ENCODE results near the gene APP. TPM values are rescaled to one million over a fixed set of nuclear protein-coding genes. Genes with fewer than 3 reads are reported as not detected.
"Not testable (repeated sequence)": the region's sequence is repeated elsewhere in the genome, so short reads cannot be mapped to it uniquely, and the experiment has no call there.

APP gene
- total RNA-seq, 1 donor from 2014 or later, result 674 TPM

- DNase-seq (ENCODE audit: low spot score), result no peak
Observed at GRCh38 chr21:26164311-26164710, 6.3 kb downstream of the APP start.

GRCh38 chr21:26162081-26162480, 8.5 kb downstream of the APP start:
- no peak for DNase-seq (ENCODE audit: low spot score)

GRCh38 chr21:26159869-26160268, 10.7 kb downstream of the APP start:
- DNase-seq (ENCODE audit: low spot score), result no peak

GRCh38 chr21:26157801-26158200, 12.8 kb downstream of the APP start:
- no peak for DNase-seq (ENCODE audit: low spot score)

GRCh38 chr21:26154753-26155152, 15.8 kb downstream of the APP start:
- DNase-seq (ENCODE audit: low spot score), result no peak

- DNase-seq (ENCODE audit: low spot score), result peak; percentile 25
Observed at GRCh38 chr21:26153758-26154157, 16.8 kb downstream of the APP start.

- DNase-seq (ENCODE audit: low spot score), result no peak
Observed at GRCh38 chr21:26148840-26149354, 21.7 kb downstream of the APP start.

GRCh38 chr21:26148071-26148839, 22.3 kb downstream of the APP start:
- no peak for DNase-seq (ENCODE audit: low spot score)

- DNase-seq (ENCODE audit: low spot score), result no peak
Observed at GRCh38 chr21:26147535-26147934, 23.0 kb downstream of the APP start.

GRCh38 chr21:26146681-26147080, 23.9 kb downstream of the APP start:
- no peak for DNase-seq (ENCODE audit: low spot score)

- no peak for DNase-seq (ENCODE audit: low spot score)
Observed at GRCh38 chr21:26144031-26144430, 26.5 kb downstream of the APP start.

- no peak for DNase-seq (ENCODE audit: low spot score)
Observed at GRCh38 chr21:26142363-26142762, 28.2 kb downstream of the APP start.

- no peak for DNase-seq (ENCODE audit: low spot score)
Observed at GRCh38 chr21:26140926-26141325, 29.6 kb downstream of the APP start.

- DNase-seq (ENCODE audit: low spot score), result no peak
Observed at GRCh38 chr21:26140164-26140579, 30.4 kb downstream of the APP start.

GRCh38 chr21:26138615-26139257, 31.8 kb downstream of the APP start:
- no peak for DNase-seq (ENCODE audit: low spot score)

- DNase-seq (ENCODE audit: low spot score), result no peak
Observed at GRCh38 chr21:26137379-26138060, 33.0 kb downstream of the APP start.

GRCh38 chr21:26136671-26137070, 33.9 kb downstream of the APP start:
- DNase-seq (ENCODE audit: low spot score), result peak; percentile 78

- no peak for DNase-seq (ENCODE audit: low spot score)
Observed at GRCh38 chr21:26135520-26135919, 35.0 kb downstream of the APP start.

- no peak for DNase-seq (ENCODE audit: low spot score)
Observed at GRCh38 chr21:26131554-26131953, 39.0 kb downstream of the APP start.

GRCh38 chr21:26131053-26131452, 39.5 kb downstream of the APP start:
- DNase-seq (ENCODE audit: low spot score), result not testable (repeated sequence)

- peak; percentile 80 for DNase-seq (ENCODE audit: low spot score)
Observed at GRCh38 chr21:26130249-26130881, 40.2 kb downstream of the APP start.

GRCh38 chr21:26127918-26128317, 42.7 kb downstream of the APP start:
- peak; percentile 50 for DNase-seq (ENCODE audit: low spot score)
